ENCODE measurements around the gene TUBGCP6.

Gene TUBGCP6

GRCh38 chr22:50201191-50202129, 43.4 kb downstream of the TUBGCP6 start:
- no peak for TF ChIP-seq GATA3 (IDR thresholded peaks at IDR 0.05; ENCODE audit: low read depth, low read length)
- no peak for TF ChIP-seq GATA2 (IDR thresholded peaks at IDR 0.05; ENCODE audit: low read depth, low read length)

GRCh38 chr22:50200461-50201190, 44.2 kb downstream of the TUBGCP6 start, which contains the start of gene SELENOO:
Gene SELENOO, plus strand, starts transcription at chr22:50201011. Its CDS starts 26 bp downstream, at chr22:50201037.
- no peak for TF ChIP-seq GATA2 (IDR thresholded peaks at IDR 0.05; ENCODE audit: low read depth, low read length)
- TF ChIP-seq GATA3 (IDR thresholded peaks at IDR 0.05; ENCODE audit: low read depth, low read length) = no peak

- TF ChIP-seq GATA2 (IDR thresholded peaks at IDR 0.05; ENCODE audit: low read depth, low read length) = no peak
Measured at GRCh38 chr22:50199829-50200460, 44.9 kb downstream of the TUBGCP6 start.

- TF ChIP-seq GATA3 (IDR thresholded peaks at IDR 0.05; ENCODE audit: low read depth, low read length) (no peak), GATA2 (IDR thresholded peaks at IDR 0.05; ENCODE audit: low read depth, low read length) (no peak)
Measured at GRCh38 chr22:50199251-50199721, 45.5 kb downstream of the TUBGCP6 start.

- TF ChIP-seq GATA3 (IDR thresholded peaks at IDR 0.05; ENCODE audit: low read depth, low read length) (no peak), GATA2 (IDR thresholded peaks at IDR 0.05; ENCODE audit: low read depth, low read length) (no peak)
Measured at GRCh38 chr22:50198624-50199017, 46.2 kb downstream of the TUBGCP6 start.

- TF ChIP-seq GATA3 (IDR thresholded peaks at IDR 0.05; ENCODE audit: low read depth, low read length) = no peak
- TF ChIP-seq GATA2 (IDR thresholded peaks at IDR 0.05; ENCODE audit: low read depth, low read length) = no peak
Measured at GRCh38 chr22:50197856-50198623, 46.8 kb downstream of the TUBGCP6 start.

- no peak for TF ChIP-seq GATA3 (IDR thresholded peaks at IDR 0.05; ENCODE audit: low read depth, low read length)
Measured at GRCh38 chr22:50197000-50197800, 47.6 kb downstream of the TUBGCP6 start.

GRCh38 chr22:50196256-50196655, 48.6 kb downstream of the TUBGCP6 start:
- TF ChIP-seq GATA2 (IDR thresholded peaks at IDR 0.05; ENCODE audit: low read depth, low read length) (no peak), GATA3 (IDR thresholded peaks at IDR 0.05; ENCODE audit: low read depth, low read length) (no peak)

- no peak for TF ChIP-seq GATA3 (IDR thresholded peaks at IDR 0.05; ENCODE audit: low read depth, low read length)
- no peak for TF ChIP-seq GATA2 (IDR thresholded peaks at IDR 0.05; ENCODE audit: low read depth, low read length)
Measured at GRCh38 chr22:50194037-50194805, 50.6 kb downstream of the TUBGCP6 start.

- TF ChIP-seq GATA3 (IDR thresholded peaks at IDR 0.05; ENCODE audit: low read depth, low read length) = no peak
- TF ChIP-seq GATA2 (IDR thresholded peaks at IDR 0.05; ENCODE audit: low read depth, low read length) = no peak
Measured at GRCh38 chr22:50193621-50194020, 51.2 kb downstream of the TUBGCP6 start.

GRCh38 chr22:50192436-50193204, 52.2 kb downstream of the TUBGCP6 start:
- TF ChIP-seq GATA2 (IDR thresholded peaks at IDR 0.05; ENCODE audit: low read depth, low read length) (no peak), GATA3 (IDR thresholded peaks at IDR 0.05; ENCODE audit: low read depth, low read length) (no peak)
